GM12801 (cell line): ENCODE results near the gene KRTAP20-3.

Source experiments
- CTCF ChIP-seq: IDR thresholded peaks from one replicate; pipeline ENCODE4 v1.5.1; 2011; ENCODE audit warnings: control low read depth; ENCODE audit not compliant: insufficient read length; ENCODE audit errors: extremely low read depth

The KRTAP20-3 gene

GRCh38 chr21:30642564-30642963 lies at the start of gene KRTAP20-3:
Gene KRTAP20-3 (plus strand): TSS chr21:30642864.
- TF ChIP-seq CTCF: no peak

GRCh38 chr21:30598802-30599201 lies 43.9 kb upstream of the KRTAP20-3 start, which contains the start of gene KRTAP6-2:
Gene KRTAP6-2 (minus strand): TSS chr21:30598902. CDS start chr21:30598874, 28 bp downstream.
- no peak for TF ChIP-seq CTCF

- TF ChIP-seq CTCF: no peak
Observed at GRCh38 chr21:30600787-30601186, 41.9 kb upstream of the KRTAP20-3 start, which contains the start of gene KRTAP22-1. Gene KRTAP22-1 (plus strand): TSS chr21:30601087.

- no peak for TF ChIP-seq CTCF
Observed at GRCh38 chr21:30605968-30606367, 36.7 kb upstream of the KRTAP20-3 start.

GRCh38 chr21:30612132-30612531 lies 30.5 kb upstream of the KRTAP20-3 start:
- TF ChIP-seq CTCF: no peak

GRCh38 chr21:30613836-30614235 lies 28.8 kb upstream of the KRTAP20-3 start, which contains the start of gene KRTAP6-1:
Gene KRTAP6-1 (minus strand): TSS chr21:30613930. CDS start chr21:30613904, 26 bp downstream.
- no peak for TF ChIP-seq CTCF

- TF ChIP-seq CTCF: no peak
Observed at GRCh38 chr21:30615199-30615598, 27.5 kb upstream of the KRTAP20-3 start.
